GM19193 (cell line): ENCODE results near the gene NMRK2.

Experiments used
- POLR2A ChIP-seq: IDR thresholded peaks from 4 replicates; pipeline ENCODE4 v1.6.1; 2011; ENCODE audit not compliant: insufficient read depth, insufficient read length; ENCODE audit errors: extremely low read depth

Gene NMRK2, protein sequence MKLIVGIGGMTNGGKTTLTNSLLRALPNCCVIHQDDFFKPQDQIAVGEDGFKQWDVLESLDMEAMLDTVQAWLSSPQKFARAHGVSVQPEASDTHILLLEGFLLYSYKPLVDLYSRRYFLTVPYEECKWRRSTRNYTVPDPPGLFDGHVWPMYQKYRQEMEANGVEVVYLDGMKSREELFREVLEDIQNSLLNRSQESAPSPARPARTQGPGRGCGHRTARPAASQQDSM

DNA sequence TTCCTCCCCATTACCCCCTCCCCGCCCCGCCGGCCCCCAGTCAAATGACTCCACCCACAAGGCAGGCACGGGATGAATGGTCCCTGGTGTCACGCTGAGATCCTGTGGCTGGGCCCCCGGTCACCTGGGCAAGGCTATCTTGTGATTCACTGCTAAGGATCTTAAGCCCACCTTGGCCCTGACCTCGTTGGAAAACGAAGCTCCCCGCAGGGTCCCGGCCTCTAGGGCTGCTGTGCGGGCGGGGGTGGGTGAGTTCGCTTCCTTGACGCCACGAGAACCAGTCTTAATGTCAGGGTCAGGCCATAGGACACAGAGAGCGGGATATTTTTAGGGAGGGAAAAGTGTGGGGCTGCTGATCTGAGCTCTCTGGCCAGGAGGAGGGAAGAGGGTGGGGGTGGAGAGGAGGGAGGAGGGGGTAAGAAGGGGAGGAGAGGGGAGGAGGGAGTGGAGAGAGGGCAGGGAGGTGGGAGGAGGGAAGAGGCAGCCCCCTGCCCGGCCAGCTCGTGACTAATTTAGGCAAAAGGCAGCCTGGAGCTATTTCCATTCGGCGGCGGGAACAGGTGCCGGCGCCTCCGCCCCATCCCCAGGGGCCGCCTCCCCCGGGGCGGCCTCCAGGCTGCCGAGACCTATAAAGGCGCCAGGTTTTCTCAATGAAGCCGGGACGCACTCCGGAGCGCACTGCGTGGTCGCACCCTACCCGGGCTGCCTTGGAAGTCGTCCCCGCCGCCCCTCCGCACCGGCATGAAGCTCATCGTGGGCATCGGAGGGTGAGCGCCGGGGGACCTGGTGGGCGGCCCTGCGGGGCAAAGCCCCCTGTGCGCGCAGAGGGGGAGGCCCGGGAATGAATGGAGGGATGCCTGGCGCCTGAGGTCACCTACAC lies at the start of gene NMRK2:
Gene NMRK2 (plus strand): TSS at position 139 of the 880 bp plus-strand sequence. CDS start 603 bp downstream, at position 742.
- no peak for TF ChIP-seq POLR2A

DNA sequence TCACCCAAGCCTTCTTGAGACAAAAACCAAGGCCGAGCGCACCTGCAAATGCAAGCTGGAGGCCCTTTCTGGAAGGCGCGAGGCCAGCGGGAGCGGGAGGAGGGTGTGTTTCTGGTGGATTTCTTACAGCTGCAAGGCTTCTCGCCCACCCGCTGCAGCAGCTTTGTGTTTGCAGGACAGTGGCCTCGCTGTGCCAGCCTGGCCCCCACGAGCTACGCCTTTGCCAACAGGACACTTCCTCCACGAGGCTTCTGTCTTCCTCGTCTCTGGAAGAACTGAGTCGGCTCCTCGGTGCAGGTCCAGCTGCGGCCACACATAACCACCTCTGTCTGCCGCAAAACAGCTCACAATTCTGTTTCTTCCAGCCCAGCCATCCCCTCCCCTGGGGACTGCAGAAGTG lies 42.3 kb upstream of the NMRK2 start:
- TF ChIP-seq POLR2A, result no peak

DNA sequence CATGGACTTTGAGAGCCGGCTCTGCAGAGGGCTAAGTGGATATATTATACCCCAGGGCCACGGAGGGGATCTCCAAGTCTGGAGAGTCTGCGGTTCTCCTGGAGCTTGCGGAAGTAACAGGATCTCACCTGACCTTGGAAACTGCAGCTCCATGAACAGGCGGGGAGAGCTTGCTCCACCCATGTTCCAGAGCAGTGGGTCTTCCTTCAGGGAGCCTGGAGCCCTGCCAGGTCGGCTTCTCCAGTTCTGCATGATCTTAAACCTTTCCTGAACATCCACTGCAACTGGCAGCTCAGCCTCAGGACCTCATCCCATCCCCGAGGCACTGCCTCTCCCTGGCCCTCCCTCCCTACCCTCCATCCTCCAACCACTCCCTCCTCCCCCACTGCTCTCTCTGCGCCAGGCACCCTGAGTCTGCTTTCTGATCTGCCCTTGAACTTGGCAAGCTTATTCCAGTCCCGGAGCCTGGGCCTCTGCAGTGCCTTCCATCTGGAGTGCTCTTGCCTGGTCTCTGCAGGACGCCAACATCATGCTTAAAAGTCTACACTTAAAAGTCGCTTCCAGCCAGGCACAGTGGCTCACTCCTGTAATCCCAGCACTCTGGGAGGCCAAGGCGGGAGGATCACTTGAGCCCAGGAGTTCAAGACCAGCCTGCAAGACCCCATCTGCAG lies 39.2 kb upstream of the NMRK2 start:
- TF ChIP-seq POLR2A, result no peak

- TF ChIP-seq POLR2A, result no peak
These were observed 37.1 kb upstream of the NMRK2 start for GRCh38 chr19:3895788-3896187.

GRCh38 chr19:3897936-3898335 lies 34.9 kb upstream of the NMRK2 start:
- TF ChIP-seq POLR2A, result no peak

DNA sequence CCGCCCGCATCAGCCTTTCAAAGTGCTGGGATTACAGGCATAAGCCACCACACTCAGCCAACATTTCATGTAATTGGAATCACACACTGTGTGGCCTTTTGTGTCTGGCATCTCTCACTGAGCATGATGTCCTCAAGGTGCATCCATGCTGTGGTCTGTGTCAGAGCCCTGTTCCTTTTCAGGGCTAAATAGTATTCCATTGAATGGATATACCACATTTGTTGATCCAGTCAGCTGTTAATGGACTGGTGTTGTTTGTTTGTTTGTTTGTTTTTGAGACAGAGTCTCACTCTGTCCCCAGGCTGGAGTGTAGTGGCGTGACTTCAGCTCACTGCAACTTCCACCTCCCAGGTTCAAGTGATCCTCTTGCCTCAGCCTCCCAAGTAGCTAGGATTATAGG lies 34.4 kb upstream of the NMRK2 start:
- no peak for TF ChIP-seq POLR2A

DNA sequence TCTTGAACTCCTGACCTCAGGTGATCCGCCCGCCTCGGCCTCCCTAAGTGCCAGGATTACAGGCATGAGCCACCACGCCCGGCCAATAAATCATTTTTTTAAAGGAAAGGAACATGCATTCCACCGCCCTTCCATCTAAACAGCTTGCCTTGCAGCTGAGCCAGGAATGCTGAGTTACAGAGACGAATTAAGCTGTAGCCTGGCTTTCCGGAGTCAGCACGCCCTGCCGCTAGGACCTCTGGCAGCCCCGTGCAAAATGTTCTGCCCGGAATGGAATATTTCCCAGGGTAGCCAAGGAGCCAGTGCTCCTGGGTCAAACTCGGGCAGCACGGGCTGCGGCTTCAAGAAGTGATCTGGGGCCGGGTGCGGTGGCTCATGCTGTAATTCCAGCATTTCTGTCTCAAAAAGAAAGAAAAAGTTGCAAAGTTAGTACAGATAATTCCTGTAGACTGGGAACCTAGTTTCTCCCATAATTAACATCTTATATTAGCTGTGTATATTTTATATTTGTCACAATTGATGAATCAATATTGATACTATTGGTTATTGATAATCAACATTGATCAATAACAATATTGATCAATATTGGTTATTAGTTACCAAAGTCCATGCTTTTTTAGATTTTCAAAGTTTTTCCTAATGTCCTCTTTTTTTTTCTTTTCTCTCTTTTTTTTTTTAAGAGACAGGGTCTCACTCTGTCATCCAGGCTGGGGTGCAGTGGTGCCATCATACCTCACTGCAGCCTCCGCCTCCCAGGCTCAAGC lies 33.2 kb upstream of the NMRK2 start:
- no peak for TF ChIP-seq POLR2A

DNA sequence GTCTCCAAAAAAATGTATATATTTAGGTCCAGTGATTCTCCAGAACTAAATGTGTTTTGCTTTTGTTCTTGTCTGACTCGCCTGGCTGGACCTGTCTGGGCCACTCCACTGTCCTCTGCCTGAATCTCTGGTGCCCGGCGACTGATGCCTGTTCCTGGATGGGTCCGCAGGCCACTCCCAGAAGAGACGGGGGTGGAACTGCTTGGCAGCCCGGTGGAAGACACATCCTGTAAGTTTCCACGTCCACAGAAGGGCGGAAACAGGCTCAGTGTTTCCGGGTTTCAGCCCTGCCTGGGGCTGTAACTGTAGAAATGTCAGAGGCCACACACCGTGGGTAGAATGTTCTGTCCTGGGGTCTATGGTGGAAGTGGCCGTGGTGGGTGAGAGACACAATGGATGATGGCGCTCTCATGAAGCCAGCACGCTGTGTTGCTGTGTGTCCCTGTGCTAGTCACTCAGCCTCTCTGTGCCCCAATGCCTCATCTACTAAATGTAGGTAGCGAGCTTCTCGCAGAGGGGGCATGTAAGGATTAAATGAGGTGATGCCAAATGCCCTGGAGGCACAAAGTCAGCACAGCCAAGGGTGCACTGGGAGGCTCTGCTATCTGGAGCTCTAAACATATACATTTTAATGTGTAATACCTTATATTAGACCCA lies 30.4 kb upstream of the NMRK2 start:
- no peak for TF ChIP-seq POLR2A

DNA sequence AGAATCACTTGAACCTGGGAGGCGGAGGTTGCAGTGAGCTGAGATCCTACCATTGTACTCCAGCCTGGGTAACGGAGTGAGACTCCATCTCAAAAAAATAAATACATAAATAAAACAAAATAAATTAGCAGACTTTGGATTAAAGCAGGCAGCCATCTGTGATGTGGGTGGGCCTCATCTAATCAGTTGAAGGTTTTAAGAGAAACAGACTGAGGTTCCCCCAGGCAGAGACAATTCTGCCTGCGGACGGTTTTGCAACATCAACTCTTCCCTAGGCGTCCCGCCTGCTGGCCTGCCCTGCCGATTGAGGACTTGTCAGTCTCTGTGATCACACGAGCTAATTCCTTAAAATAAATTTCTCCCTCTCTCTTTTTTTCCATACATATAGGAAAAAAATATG lies 28.6 kb upstream of the NMRK2 start:
- no peak for TF ChIP-seq POLR2A

GRCh38 chr19:3907626-3908265 lies 25.1 kb upstream of the NMRK2 start:
- TF ChIP-seq POLR2A, result no peak

DNA sequence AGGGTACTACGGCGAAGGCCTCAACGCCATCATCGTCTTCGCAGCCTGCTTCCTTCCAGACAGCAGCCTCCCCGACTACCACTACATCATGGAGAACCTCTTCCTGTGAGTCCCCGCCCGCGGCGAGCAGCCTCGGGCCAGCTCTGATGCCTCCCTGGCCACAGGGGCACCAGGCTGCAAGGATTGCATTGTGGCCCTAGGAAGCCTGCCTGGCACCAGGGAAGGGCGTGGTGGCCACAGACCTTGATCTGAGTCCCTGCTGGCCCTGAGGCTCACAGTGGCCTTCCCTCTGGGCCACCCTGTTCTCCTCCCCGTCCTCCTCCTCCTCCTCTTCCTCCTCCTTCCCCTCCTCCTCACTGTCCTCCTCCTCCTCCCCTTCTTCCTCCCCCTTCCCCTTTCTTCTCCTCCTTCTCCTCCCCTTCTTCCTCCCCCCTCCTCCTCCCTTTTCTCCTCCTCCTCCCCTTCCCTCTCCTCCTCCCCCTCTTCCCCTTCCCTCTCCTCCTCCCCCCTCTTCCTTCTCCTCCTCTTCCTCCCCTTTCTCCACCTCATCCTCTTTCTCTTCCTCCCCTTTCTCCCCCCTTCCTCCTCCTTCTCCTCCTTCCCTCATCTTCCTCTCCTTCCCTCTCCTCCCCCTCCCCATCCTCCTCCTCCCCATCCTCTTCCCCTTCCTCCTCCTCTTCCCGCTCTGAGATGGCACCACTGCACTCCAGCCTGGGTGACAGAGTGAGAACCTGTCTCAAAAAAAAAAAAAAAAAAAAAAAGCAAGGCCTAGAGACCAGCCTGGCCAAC lies 24.4 kb upstream of the NMRK2 start:
- no peak for TF ChIP-seq POLR2A

- TF ChIP-seq POLR2A, result no peak
These were observed 22.8 kb upstream of the NMRK2 start for GRCh38 chr19:3910105-3910504.

GRCh38 chr19:3914199-3914598 lies 18.7 kb upstream of the NMRK2 start:
- TF ChIP-seq POLR2A, result no peak
